ENCODE results near the gene PRCD. TPM values are rescaled to one million over a fixed set of nuclear protein-coding genes. Genes with fewer than 3 reads are reported as not detected.

The PRCD gene
- total RNA-seq, 1 experiment from 2014 or later, result 9.4 TPM

- DNase-seq (ENCODE audit: low spot score), result no peak
- in situ Hi-C loops (cut with HindIII; ENCODE audit: low sequenced_read_pairs), result no loop called here
Observed at GRCh38 chr17:76581515-76581914, 41.7 kb downstream of the PRCD start.

GRCh38 chr17:76582660-76583059 is 42.8 kb downstream of the PRCD start:
- in situ Hi-C loops (cut with HindIII; ENCODE audit: low sequenced_read_pairs), result no loop called here
- no peak for DNase-seq (ENCODE audit: low spot score)

GRCh38 chr17:76584427-76585032 is 44.7 kb downstream of the PRCD start:
- no peak for DNase-seq (ENCODE audit: low spot score)
- in situ Hi-C loops (cut with HindIII; ENCODE audit: low sequenced_read_pairs), result no loop called here

GRCh38 chr17:76585033-76585648 is 45.3 kb downstream of the PRCD start:
- no peak for DNase-seq (ENCODE audit: low spot score)

GRCh38 chr17:76585649-76586593 is 46.1 kb downstream of the PRCD start, which contains the start of gene ST6GALNAC2:
Gene ST6GALNAC2 (minus strand): TSS chr17:76585860. CDS start chr17:76585808, 52 bp downstream.
- no peak for DNase-seq (ENCODE audit: low spot score)
- in situ Hi-C loops (cut with HindIII; ENCODE audit: low sequenced_read_pairs), result no loop called here

More at GRCh38 chr17:76585033-76585648, 45.3 kb downstream of the PRCD start:
- in situ Hi-C loops (cut with HindIII; ENCODE audit: low sequenced_read_pairs), result no loop called here

GRCh38 chr17:76586741-76587487 is 47.1 kb downstream of the PRCD start:
- no peak for DNase-seq (ENCODE audit: low spot score)

GRCh38 chr17:76588182-76588581 is 48.3 kb downstream of the PRCD start:
- in situ Hi-C loops (cut with HindIII; ENCODE audit: low sequenced_read_pairs), result no loop called here
- DNase-seq (ENCODE audit: low spot score), result peak; percentile 46

More at GRCh38 chr17:76586741-76587487, 47.1 kb downstream of the PRCD start:
- in situ Hi-C loops (cut with HindIII; ENCODE audit: low sequenced_read_pairs), result no loop called here

GRCh38 chr17:76593384-76593826 is 53.6 kb downstream of the PRCD start:
- in situ Hi-C loops (cut with HindIII; ENCODE audit: low sequenced_read_pairs), result no loop called here
- DNase-seq (ENCODE audit: low spot score), result no peak

GRCh38 chr17:76593959-76594358 is 54.1 kb downstream of the PRCD start:
- in situ Hi-C loops (cut with HindIII; ENCODE audit: low sequenced_read_pairs), result no loop called here
- DNase-seq (ENCODE audit: low spot score), result no peak

GRCh38 chr17:76594690-76595089 is 54.8 kb downstream of the PRCD start:
- in situ Hi-C loops (cut with HindIII; ENCODE audit: low sequenced_read_pairs), result no loop called here
- DNase-seq (ENCODE audit: low spot score), result no peak

Other genes starting within 250 kb of the PRCD start
- gene QRICH2, start 231.8 kb upstream of the PRCD start, total RNA-seq (2014; rRNA removed; shearing (Covaris generic)), result 0.47 and 1.4 TPM in 2 replicates
- 28.0 and 30.8 TPM in 2 replicates for gene PRPSAP1, start 186.1 kb upstream of the PRCD start, total RNA-seq (2014; rRNA removed; shearing (Covaris generic))
- 5.8 and 10.6 TPM in 2 replicates for gene SPHK1, start 155.4 kb upstream of the PRCD start, total RNA-seq (2014; rRNA removed; shearing (Covaris generic))
- gene UBE2O, start 86.9 kb upstream of the PRCD start, total RNA-seq (2014; rRNA removed; shearing (Covaris generic)), result 30.5 and 34.9 TPM in 2 replicates
- gene AANAT, start 72.4 kb upstream of the PRCD start, total RNA-seq (2014; rRNA removed; shearing (Covaris generic)), result not detected in 2 replicates
- gene RHBDF2, start 38.6 kb upstream of the PRCD start, total RNA-seq (2014; rRNA removed; shearing (Covaris generic)), result 4.1 and 13.1 TPM in 2 replicates
- gene CYGB, start 2.3 kb upstream of the PRCD start, total RNA-seq (2014; rRNA removed; shearing (Covaris generic)), result 3.1 and 3.3 TPM in 2 replicates
- 14.3 and 30.6 TPM in 2 replicates for gene ST6GALNAC2, start 45.8 kb downstream of the PRCD start, total RNA-seq (2014; rRNA removed; shearing (Covaris generic))
- gene ST6GALNAC1, start 103.7 kb downstream of the PRCD start, total RNA-seq (2014; rRNA removed; shearing (Covaris generic)), result not detected in 2 replicates
- gene MXRA7, start 170.9 kb downstream of the PRCD start, total RNA-seq (2014; rRNA removed; shearing (Covaris generic)), result 93.4 and 96.7 TPM in 2 replicates
- 14.6 and 31.9 TPM in 2 replicates for gene JMJD6, start 186.6 kb downstream of the PRCD start, total RNA-seq (2014; rRNA removed; shearing (Covaris generic))
- 25.9 and 34.6 TPM in 2 replicates for gene METTL23, start 186.8 kb downstream of the PRCD start, total RNA-seq (2014; rRNA removed; shearing (Covaris generic))
- 369 and 387 TPM in 2 replicates for gene SRSF2, start 197.3 kb downstream of the PRCD start, total RNA-seq (2014; rRNA removed; shearing (Covaris generic))
- gene MFSD11, start 198.1 kb downstream of the PRCD start, total RNA-seq (2014; rRNA removed; shearing (Covaris generic)), result 11.5 and 45.7 TPM in 2 replicates